H1 (cell line): ENCODE measurements around the gene LRCH2. TPM values are rescaled to one million over a fixed set of nuclear protein-coding genes. Genes with fewer than 3 reads are reported as not detected.
A peak's percentile ranks its signal among the peaks of the same experiment; 100 is the strongest.

Experiments
- CTCF ChIA-PET: fragments of 300-600 bp; sonication (Branson Sonifier 250); formaldehyde crosslinking; loops from one replicate; lab custom pipeline; 2021; ENCODE audit not compliant: partially characterized antibody; lab: Charles Lee
- POLR2A ChIA-PET: fragments of 300-600 bp; sonication (Branson Sonifier 250); formaldehyde crosslinking; loops from one replicate; lab custom pipeline; 2021; ENCODE audit warnings: inconsistent platforms; ENCODE audit not compliant: partially characterized antibody; lab: Charles Lee
- DNase-seq, 2 experiments: peaks; one replicate each; pipeline versions ENCODE4 v3.0.0 to v3.0.0-alpha.2; 2010 to 2022; ENCODE audit warnings: low spot score in 2 of 2, low read depth in 1 of 2, mixed read lengths in 1 of 2
- FAIRE-seq: peaks from 2 replicates; lab custom pipeline; 2011; peaks lifted over from hg19 to GRCh38; lab: Jason Lieb, UNC
- H2AFZ ChIP-seq: 2 replicates; pipeline ENCODE4 v1.8.1; 2012; ENCODE audit warnings: low read length, inconsistent platforms
- H2AK5ac ChIP-seq: 2 replicates; pipeline ENCODE4 v1.6.1; 2013; ENCODE audit warnings: low read depth, low read length
- H2BK120ac ChIP-seq: replicated peaks from 2 replicates; pipeline ENCODE3; 2013; ENCODE audit warnings: low read depth, low read length, inconsistent platforms
- H2BK12ac ChIP-seq: 2 replicates; pipeline ENCODE4 v1.6.1; 2013; ENCODE audit warnings: low read depth, low read length
- H2BK15ac ChIP-seq: 2 replicates; pipeline ENCODE4 v1.6.1; 2013; ENCODE audit warnings: low read length
- H2BK20ac ChIP-seq: 2 replicates; pipeline ENCODE4 v1.6.1; 2013; ENCODE audit warnings: low read length
- H2BK5ac ChIP-seq: 2 replicates; pipeline ENCODE4 v1.6.1; 2013; ENCODE audit warnings: low read depth, low read length
- H3K14ac ChIP-seq: 2 replicates; pipeline ENCODE4 v1.6.1; 2013; ENCODE audit warnings: inconsistent platforms; ENCODE audit not compliant: insufficient read length
- H3K18ac ChIP-seq: 2 replicates; pipeline ENCODE4 v1.6.1; 2013; ENCODE audit warnings: low read length; ENCODE audit errors: extremely low read depth
- H3K23ac ChIP-seq: 2 replicates; pipeline ENCODE4 v1.6.1; 2013; ENCODE audit warnings: inconsistent platforms; ENCODE audit not compliant: insufficient read length
- H3K23me2 ChIP-seq: 2 replicates; pipeline ENCODE4 v1.6.1; 2013; ENCODE audit warnings: low read depth, low read length
- H3K27ac ChIP-seq: 2 replicates; pipeline ENCODE4 v1.6.1; 2011; ENCODE audit warnings: low read depth, low read length, inconsistent platforms
- H3K27me3 ChIP-seq, 4 experiments: replicated peaks in 1 of 4; 1 replicate in 1 of 4; 2 replicates in 3 of 4; pipeline versions ENCODE4 v1.6.1 to v1.8.1; 2011 to 2013; ENCODE audit warnings: low read length in 3 of 4, mild to moderate bottlenecking in 3 of 4, inconsistent platforms in 2 of 4, mixed read lengths in 2 of 4, moderate library complexity in 1 of 4; ENCODE audit not compliant: control insufficient read depth in 3 of 4, insufficient read depth in 3 of 4; ENCODE audit errors: extremely low read depth in 1 of 4
- H3K36me3 ChIP-seq, 4 experiments: 2 replicates each; pipeline versions ENCODE4 v1.6.1 to v1.8.1; 2011 to 2013; ENCODE audit warnings: mild to moderate bottlenecking in 4 of 4, low read length in 3 of 4, moderate library complexity in 2 of 4, control low read depth in 1 of 4, inconsistent platforms in 1 of 4; ENCODE audit not compliant: insufficient read depth in 4 of 4, control insufficient read depth in 2 of 4
- H3K4ac ChIP-seq: replicated peaks from 2 replicates; pipeline ENCODE3; 2013; ENCODE audit warnings: low read length, low read depth, mixed read lengths, inconsistent platforms; ENCODE audit not compliant: insufficient read length
- H3K4me1 ChIP-seq, 4 experiments: replicated peaks in 1 of 4; 1 replicate in 1 of 4; 2 replicates in 3 of 4; pipeline versions ENCODE4 v1.6.1 to v1.8.1; 2011 to 2013; ENCODE audit warnings: low read length in 3 of 4, inconsistent platforms in 2 of 4, mixed read lengths in 1 of 4; ENCODE audit not compliant: insufficient read depth in 4 of 4, control insufficient read depth in 3 of 4
- H3K4me2 ChIP-seq, 2 experiments: 2 replicates each; pipeline versions ENCODE4 v1.6.1 to v1.8.1; 2011 to 2013; ENCODE audit warnings: low read depth in 2 of 2, low read length in 2 of 2, control low read depth in 1 of 2, inconsistent platforms in 1 of 2, mild to moderate bottlenecking in 1 of 2; ENCODE audit not compliant: insufficient read depth in 1 of 2
- H3K4me3 ChIP-seq, 4 experiments: fragments of 200-600, 300-600 bp in 1 of 4; sonication (generic), shearing (Covaris generic), sonication (Bioruptor Twin) in 1 of 4; 2 replicates each; pipeline versions ENCODE4 v1.5.1 to v1.8.1; 2011 to 2016; ENCODE audit warnings: low read length in 4 of 4, low read depth in 3 of 4, control low read depth in 2 of 4, inconsistent platforms in 2 of 4, mild to moderate bottlenecking in 2 of 4, mixed read lengths in 1 of 4, moderate library complexity in 1 of 4; ENCODE audit not compliant: insufficient read depth in 2 of 4; ENCODE audit errors: extremely low read depth in 1 of 4
- H3K56ac ChIP-seq: replicated peaks from 2 replicates; pipeline ENCODE3; 2013; ENCODE audit warnings: low read depth, mild to moderate bottlenecking, mixed read lengths, low read length, inconsistent platforms; ENCODE audit not compliant: insufficient read length
- H3K79me1 ChIP-seq: 2 replicates; pipeline ENCODE4 v1.6.1; 2013; ENCODE audit warnings: low read depth, low read length, control low read depth
- H3K79me2 ChIP-seq, 2 experiments: 2 replicates each; pipeline versions ENCODE4 v1.6.1 to v1.8.1; 2012 to 2013; ENCODE audit warnings: low read length in 2 of 2, mild to moderate bottlenecking in 2 of 2, inconsistent platforms in 1 of 2; ENCODE audit not compliant: insufficient read depth in 2 of 2, control insufficient read depth in 1 of 2
- H3K9ac ChIP-seq, 4 experiments: replicated peaks in 1 of 4; 1 replicate in 1 of 4; 2 replicates in 3 of 4; pipeline versions ENCODE4 v1.6.1 to v1.8.1; 2011 to 2013; ENCODE audit warnings: low read depth in 3 of 4, low read length in 3 of 4, control low read depth in 2 of 4, mild to moderate bottlenecking in 2 of 4, moderate library complexity in 2 of 4, inconsistent platforms in 1 of 4; ENCODE audit errors: extremely low read depth in 1 of 4
- H3K9me3 ChIP-seq, 2 experiments: 2 replicates each; pipeline versions ENCODE4 v1.6.1 to v1.8.1; 2012 to 2013; ENCODE audit warnings: mild to moderate bottlenecking in 2 of 2, moderate library complexity in 2 of 2, control low read depth in 1 of 2, inconsistent platforms in 1 of 2, low read depth in 1 of 2, low read length in 1 of 2, mixed read lengths in 1 of 2; ENCODE audit not compliant: insufficient read depth in 2 of 2
- H4K20me1 ChIP-seq, 2 experiments: replicated peaks in 1 of 2; 2 replicates each; pipeline versions ENCODE3 to v1.8.1; 2011 to 2013; ENCODE audit warnings: inconsistent platforms in 2 of 2, low read length in 2 of 2, mild to moderate bottlenecking in 1 of 2; ENCODE audit not compliant: insufficient read depth in 2 of 2, control insufficient read depth in 1 of 2
- H4K5ac ChIP-seq: 2 replicates; pipeline ENCODE4 v1.6.1; 2013; ENCODE audit warnings: low read length, low read depth, mixed read lengths, inconsistent platforms; ENCODE audit not compliant: insufficient read length
- H4K8ac ChIP-seq: 2 replicates; pipeline ENCODE4 v1.8.0; 2013; ENCODE audit warnings: mild to moderate bottlenecking, moderate library complexity, low read length, inconsistent platforms; ENCODE audit not compliant: insufficient read depth; ENCODE audit errors: extremely low read depth
- H4K91ac ChIP-seq: replicated peaks from 2 replicates; pipeline ENCODE3; 2013; ENCODE audit warnings: low read length, mixed read lengths, inconsistent platforms; ENCODE audit not compliant: insufficient read length
- ASH2L ChIP-seq: fragments of 200-600, 300-600 bp; sonication (generic); IDR thresholded peaks from one replicate; pipeline ENCODE4 v1.7.1; 2017; ENCODE audit warnings: low read length
- ATF3 ChIP-seq: IDR thresholded peaks from 2 replicates; pipeline ENCODE4 v1.6.1; 2011; ENCODE audit warnings: low read depth, mild to moderate bottlenecking, low read length; ENCODE audit not compliant: insufficient read depth
- BRCA1 ChIP-seq: IDR thresholded peaks from 2 replicates; pipeline ENCODE4 v1.6.1; 2012; ENCODE audit warnings: low read depth, low read length, improper control_type of control experiment
- CBX8 ChIP-seq: fragments of 300-800, 300-1000 bp; sonication (generic); IDR thresholded peaks from 2 replicates; pipeline ENCODE4 v1.7.1; 2016; ENCODE audit warnings: low read depth, low read length, borderline replicate concordance
- EP300 ChIP-seq, 2 experiments: IDR thresholded peaks; 1 replicate in 1 of 2; 2 replicates in 1 of 2; pipeline ENCODE4 v1.6.1; 2011 to 2012; ENCODE audit warnings: low read depth in 2 of 2, low read length in 2 of 2, mild to moderate bottlenecking in 2 of 2, borderline replicate concordance in 1 of 2, inconsistent platforms in 1 of 2, moderate library complexity in 1 of 2
- FOSL1 ChIP-seq: IDR thresholded peaks from 2 replicates; pipeline ENCODE4 v1.6.1; 2011; ENCODE audit warnings: mild to moderate bottlenecking, low read depth, low read length, moderate library complexity; ENCODE audit not compliant: insufficient read depth
- HDAC6 ChIP-seq: IDR thresholded peaks from one replicate; pipeline ENCODE4 v1.7.1; 2012; ENCODE audit warnings: low read depth, mild to moderate bottlenecking, inconsistent platforms, low read length, moderate library complexity
- KDM1A ChIP-seq: fragments of 200-600, 300-600 bp; sonication (generic); IDR thresholded peaks from 2 replicates; pipeline ENCODE4 v1.7.1; 2016; ENCODE audit warnings: mild to moderate bottlenecking, low read length, borderline replicate concordance
- RNF2 ChIP-seq: fragments of 200-900, 300-1000 bp; sonication (generic); IDR thresholded peaks from 2 replicates; pipeline ENCODE4 v1.7.1; 2016; ENCODE audit warnings: borderline replicate concordance, low read depth, mild to moderate bottlenecking, antibody characterized with exemption, low read length; ENCODE audit not compliant: poor library complexity, severe bottlenecking; ENCODE audit errors: missing control alignments
- SAP30 ChIP-seq: fragments of 300-600 bp; sonication (generic); IDR thresholded peaks from 2 replicates; pipeline ENCODE4 v1.7.1; 2012; ENCODE audit warnings: low read length, moderate library complexity, mild to moderate bottlenecking, inconsistent platforms; ENCODE audit not compliant: insufficient read depth, insufficient replicate concordance
- WGBS, 2 experiments: shearing (Covaris generic) in 1 of 2; methylation state at CpG; one replicate each; pipeline versions ENCODE4 v1.1.6 to v1.1.7; 2013 to 2015; ENCODE audit warnings: low lambda C conversion rate in 2 of 2, mixed read lengths in 2 of 2, inconsistent platforms in 1 of 2, low coverage in 1 of 2, missing lambda C conversion rate in 1 of 2; ENCODE audit not compliant: insufficient replicate concordance in 2 of 2, insufficient coverage in 1 of 2, insufficient read length in 1 of 2; ENCODE audit errors: extremely low coverage in 1 of 2, missing lambda C conversion rate in 1 of 2; 5-methylcytosine and 5-hydroxymethylcytosine counted together
- polyA plus RNA-seq, 7 experiments: library from polyadenylated mRNA; depleted of rRNA in 3 of 7; stranded (reverse) in 5 of 7; unstranded in 2 of 7; fragments of >200 nt in 5 of 7; fragments of 200-250 nt in 2 of 7; gene quantifications; 1 replicate in 5 of 7; 2 replicates in 1 of 7; 4 replicates in 1 of 7; pipeline versions ENCODE4 v1.2.1 to v1.2.3, GENCODE V29; 2011 to 2013; ENCODE audit warnings: missing spikeins in 2 of 7, mixed read lengths in 2 of 7
- total RNA-seq: library from RNA; stranded (reverse); fragmentation: NEBNext Ultra II Directional; extraction: Animal tissue kit (Norgen Biotek cat#: 25700); gene quantifications from 2 replicates; pipeline ENCODE4 v1.2.1, GENCODE V29; 2021

LRCH2 gene
- total and polyA plus RNA-seq, 2 of the 8 experiments (the other 6 are each of a cell fraction or from before 2014, with no cell fraction given) = 1.5 to 5.5 TPM

- Histone ChIP-seq H3K79me2 (no peaks in the 10 kb centered on the region), H3K23ac (no peak overlapping the region), H3K4ac (no peak overlapping the region), H2AFZ (no peak overlapping the region), H3K9ac (no peak overlapping the region), H3K56ac (no peak overlapping the region), H3K4me3 (no peak overlapping the region), H2BK15ac (no peak overlapping the region), H3K18ac (no peak overlapping the region), H4K5ac (no peak overlapping the region), H3K27me3 (no peaks in the 10 kb centered on the region), H3K14ac (no peak overlapping the region), H2BK5ac (no peak overlapping the region), H3K9me3 (no peaks in the 10 kb centered on the region), H3K36me3 (no peaks in the 10 kb centered on the region), H4K20me1 (no peaks in the 10 kb centered on the region), H2AK5ac (no peak overlapping the region), H3K4me2 (no peak overlapping the region), H3K27ac (no peak overlapping the region), H4K91ac (no peak overlapping the region), H3K4me1 (no peaks in the 10 kb centered on the region; a peak in 1 of 7 replicates), H2BK12ac (no peak overlapping the region), H3K79me1 (no peaks in the 10 kb centered on the region), H2BK20ac (no peak overlapping the region), H3K23me2 (no peaks in the 10 kb centered on the region; the same call in 1 of the 2 replicates), H4K8ac (no peak overlapping the region), H2BK120ac (no peak overlapping the region)
- FAIRE-seq (peak; percentile 32), DNase-seq (no peak)
- WGBS, 2 experiments = 82% methylated on average over 3 of the region's 3 CpGs; no CpG with 5 or more reads in 1 of the 2 experiments
- ChIA-PET CTCF (no interaction called here), POLR2A (no interaction called here)
- TF ChIP-seq CBX8 = no peak
- TF ChIP-seq BRCA1 = no peak
- TF ChIP-seq FOSL1 = no peak
- TF ChIP-seq SAP30 = no peak
- no peak for TF ChIP-seq HDAC6
- no peak for TF ChIP-seq RNF2
- TF ChIP-seq ASH2L = no peak
- no peak for TF ChIP-seq ATF3
- no peak for TF ChIP-seq EP300 (IDR thresholded peaks at IDR 0.05; ENCODE audit: borderline replicate concordance in 1 of 2, low read depth in 2 of 2, low read length in 2 of 2)
- no peak for TF ChIP-seq KDM1A
These were observed 59.3 kb downstream of the LRCH2 start for GRCh38 chrX:115174548-115174947.
